Sigmoid colon (tissue), 3 donors: ENCODE results near the gene CHAC1.

Source experiments
- CTCF ChIP-seq, 4 experiments: fragments of 450-650 bp in 3 of 4; fragments of 200-600 bp in 1 of 4; IDR thresholded peaks; one replicate each; pipeline ENCODE4 v1.5.1; 2016 to 2019; ENCODE audit warnings: antibody characterized with exemption in 4 of 4, mild to moderate bottlenecking in 3 of 4, moderate library complexity in 2 of 4
- POLR2A ChIP-seq, 2 donors: fragments of 450-650 bp; IDR thresholded peaks; one replicate each; pipeline ENCODE4 v1.6.1; 2016; ENCODE audit warnings: antibody characterized with exemption in 2 of 2, mild to moderate bottlenecking in 2 of 2, moderate library complexity in 2 of 2

- TF ChIP-seq CTCF (IDR thresholded peaks at IDR 0.05) (no peak), POLR2A (IDR thresholded peaks at IDR 0.05) (no peak)
Observed at GRCh38 chr15:40985541-40986330, 32.5 kb downstream of the CHAC1 start.
